HG03025 (cell line): ENCODE data around the gene HSBP1L1.

Experiments used
- ATAC-seq: cut with Tn5 transposase; IDR thresholded peaks from one replicate; pipeline ENCODE4 v1.9.1; 2021; ENCODE audit warnings: mild to moderate bottlenecking, moderate library complexity; ENCODE audit not compliant: unreplicated experiment, low FRiP score

Gene HSBP1L1

DNA sequence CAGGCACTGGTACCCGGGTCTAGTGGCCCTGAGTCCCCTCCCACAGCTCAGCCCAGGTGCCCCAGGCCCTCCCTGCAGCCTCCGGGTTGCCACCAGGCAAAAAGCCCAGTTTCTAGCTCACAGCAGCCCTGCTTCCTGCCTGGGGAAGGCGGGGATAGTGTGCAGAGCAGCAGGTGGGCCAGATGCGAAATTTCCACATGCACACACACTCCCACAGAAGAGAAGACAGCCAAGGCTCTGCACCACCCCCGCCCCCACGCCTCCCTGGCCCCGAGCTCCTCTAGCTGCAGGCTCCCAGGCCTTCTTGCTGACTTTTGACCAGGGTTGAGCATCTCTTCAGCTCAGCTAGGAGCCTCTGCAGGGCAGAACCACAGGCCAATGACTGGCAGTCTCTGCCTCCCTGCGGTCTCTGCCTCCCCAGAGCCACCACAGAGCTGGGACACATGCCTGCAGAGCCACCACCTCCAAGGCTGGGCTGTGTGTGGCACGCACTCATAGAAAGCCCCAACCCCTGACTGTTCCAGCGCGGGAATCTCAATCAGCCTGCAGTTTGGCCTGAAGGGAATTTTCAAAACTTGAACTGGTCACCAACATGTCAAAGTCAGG, 20.2 kb upstream of the HSBP1L1 start:
- ATAC-seq = no peak

DNA sequence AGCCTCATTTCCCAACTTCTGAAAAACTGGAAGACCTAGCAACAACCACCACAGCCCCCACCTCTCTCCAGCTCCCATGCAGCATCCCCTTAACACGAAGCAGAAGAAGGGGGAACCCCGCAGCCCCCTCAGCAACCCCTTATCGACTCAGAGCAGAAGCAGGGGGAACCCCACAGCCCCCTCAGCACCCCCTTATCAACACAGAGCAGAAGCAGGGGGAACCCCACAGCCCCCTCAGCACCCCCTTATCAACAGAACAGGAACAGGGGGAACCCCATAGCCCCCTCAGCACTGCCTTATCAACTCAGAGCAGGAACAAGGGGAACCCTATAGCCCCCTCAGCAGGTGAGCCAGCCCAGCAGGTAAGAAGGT, 19.7 kb upstream of the HSBP1L1 start:
- no peak for ATAC-seq

DNA sequence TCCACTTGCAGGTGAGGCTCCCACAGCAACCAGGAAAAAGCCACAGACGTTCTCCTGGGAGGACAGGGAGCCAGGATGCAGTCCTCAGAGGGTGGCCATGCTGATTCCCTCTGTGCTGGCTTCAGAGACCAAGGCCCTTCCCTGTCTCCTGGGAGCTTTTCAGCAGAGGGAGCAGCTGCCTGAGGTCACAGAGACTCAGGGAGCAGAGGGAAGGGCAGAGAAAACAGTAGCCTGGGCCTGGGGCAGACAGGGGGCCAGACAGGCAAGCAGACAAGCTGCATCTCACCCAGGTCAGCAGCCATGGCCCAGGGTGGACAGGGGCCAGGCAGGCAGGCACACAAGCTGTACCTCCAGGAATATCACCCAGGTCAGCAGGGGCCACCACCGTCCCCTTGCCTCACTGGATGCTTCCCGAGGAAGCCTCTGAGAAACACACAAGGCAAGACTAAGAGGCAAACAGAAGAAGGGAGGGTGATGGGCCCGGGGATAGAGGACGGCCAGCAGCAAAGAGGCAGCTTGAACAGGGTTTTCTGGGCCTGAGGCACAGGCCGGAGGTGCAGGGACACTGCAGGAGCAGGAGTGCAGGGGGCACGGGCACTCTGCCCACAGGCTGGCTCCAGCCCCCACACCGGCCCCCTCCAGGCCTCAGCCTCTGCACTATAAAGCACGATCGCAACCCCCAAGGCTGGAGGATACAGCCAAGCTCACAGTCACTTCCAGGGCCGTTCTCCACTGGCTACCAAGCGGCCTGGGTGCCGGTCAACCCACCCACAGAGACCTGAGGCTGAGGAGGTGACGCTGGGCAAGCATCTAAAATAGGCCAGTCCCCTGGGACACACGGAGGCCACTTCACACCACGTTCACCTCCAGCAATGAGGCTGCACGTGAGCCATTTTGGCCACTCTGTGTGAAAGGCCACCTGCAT, 19.1 kb upstream of the HSBP1L1 start:
- ATAC-seq = no peak

DNA sequence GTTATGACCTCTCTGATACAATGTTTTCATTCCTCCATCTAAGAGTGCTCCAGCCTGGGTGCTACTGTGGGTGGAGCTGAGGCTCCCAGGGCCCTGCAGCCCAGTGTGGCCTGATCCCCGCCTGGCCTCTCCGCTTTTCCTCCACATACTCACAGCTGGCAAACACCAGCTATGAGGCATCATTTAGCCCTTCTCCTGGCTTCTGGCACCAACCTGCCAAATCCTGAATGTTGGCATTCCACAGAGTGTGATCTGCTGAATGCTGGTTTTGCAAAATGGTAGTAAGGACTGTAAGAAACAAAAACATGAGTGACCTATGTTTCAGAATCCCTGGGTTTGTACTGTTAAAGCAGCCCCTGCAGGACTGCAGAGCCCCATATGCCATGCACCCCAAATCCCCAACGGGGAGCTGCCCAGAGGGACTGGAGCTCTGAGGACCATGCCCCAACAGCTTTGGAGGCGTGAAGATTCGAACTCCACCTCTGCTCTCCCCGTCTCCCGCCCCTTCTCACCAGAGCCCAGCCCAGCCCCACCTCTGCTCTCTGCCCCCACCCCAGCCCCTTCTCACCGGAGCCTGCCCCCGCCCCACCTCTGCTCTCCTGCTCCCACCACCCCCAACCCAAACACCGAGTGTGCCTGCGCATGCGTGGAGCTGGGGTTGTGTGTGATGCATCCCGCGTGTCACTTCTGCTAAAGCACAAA, 17.2 kb upstream of the HSBP1L1 start:
- ATAC-seq = no peak

DNA sequence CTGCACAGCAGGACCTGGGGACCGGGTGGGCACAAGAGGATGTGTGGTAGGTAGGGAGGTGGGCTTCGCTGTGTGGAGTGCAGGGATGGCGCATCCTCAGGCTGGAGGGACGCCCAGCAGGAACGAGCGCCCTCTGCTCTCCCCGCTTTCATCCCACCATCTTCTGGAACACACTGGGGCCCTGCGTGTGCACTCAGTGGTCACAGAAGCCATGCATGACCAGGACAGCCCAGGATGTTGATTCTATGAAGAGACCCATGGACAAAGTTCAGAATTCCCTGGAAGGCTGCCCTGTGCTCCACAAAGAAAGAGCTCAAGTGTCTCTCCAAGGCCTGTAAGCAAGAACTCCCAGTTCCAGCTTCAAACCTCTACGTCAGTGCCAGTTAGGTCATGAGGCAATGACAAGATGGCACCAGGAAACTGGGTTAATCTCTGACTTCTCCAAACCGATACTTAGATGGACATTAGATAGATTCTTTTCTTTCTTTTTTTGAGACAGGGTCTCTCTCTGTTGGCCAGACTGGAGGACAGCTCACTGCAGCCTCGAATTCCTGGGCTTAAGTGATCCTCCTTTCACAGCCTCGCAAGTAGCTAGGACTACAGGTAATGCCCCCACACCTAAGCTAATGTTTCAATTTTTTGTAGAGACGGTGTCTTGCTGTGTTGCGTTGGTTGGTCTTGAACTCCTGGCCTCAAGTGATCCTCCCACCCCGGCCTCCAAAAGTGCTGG, 16.4 kb upstream of the HSBP1L1 start:
- no peak for ATAC-seq

DNA sequence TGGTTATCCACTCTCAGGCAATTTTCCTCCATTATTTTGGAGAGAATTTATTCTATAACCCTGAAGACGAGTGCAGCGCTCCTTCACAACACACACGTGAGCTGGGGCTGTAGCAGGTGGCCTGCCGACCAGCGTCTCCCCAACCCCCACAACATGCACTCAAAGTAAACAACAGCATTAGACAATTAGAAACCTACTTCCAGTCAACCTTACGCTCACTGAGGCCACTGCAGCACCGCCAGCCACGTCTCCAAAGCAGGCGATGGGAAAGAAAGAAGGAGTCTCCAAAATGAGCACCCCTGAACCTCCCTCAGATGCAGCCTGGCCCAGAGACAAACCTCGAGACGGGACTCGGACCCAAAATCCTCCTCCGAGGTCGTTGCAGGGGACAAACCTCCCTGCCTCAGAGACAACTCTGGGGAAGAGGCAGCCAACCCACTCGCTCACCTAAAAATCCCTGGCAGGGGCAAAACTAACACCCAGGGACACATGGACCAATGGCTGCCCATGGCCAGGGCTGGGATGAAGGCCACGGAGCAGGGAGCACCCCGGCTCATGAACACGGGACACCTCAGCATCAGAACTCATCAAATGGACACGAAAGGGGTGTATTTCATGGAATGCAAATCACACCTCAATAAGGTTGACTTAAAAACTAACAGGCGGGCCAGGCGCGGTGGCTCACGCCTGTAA, 15.6 kb upstream of the HSBP1L1 start:
- no peak for ATAC-seq

DNA sequence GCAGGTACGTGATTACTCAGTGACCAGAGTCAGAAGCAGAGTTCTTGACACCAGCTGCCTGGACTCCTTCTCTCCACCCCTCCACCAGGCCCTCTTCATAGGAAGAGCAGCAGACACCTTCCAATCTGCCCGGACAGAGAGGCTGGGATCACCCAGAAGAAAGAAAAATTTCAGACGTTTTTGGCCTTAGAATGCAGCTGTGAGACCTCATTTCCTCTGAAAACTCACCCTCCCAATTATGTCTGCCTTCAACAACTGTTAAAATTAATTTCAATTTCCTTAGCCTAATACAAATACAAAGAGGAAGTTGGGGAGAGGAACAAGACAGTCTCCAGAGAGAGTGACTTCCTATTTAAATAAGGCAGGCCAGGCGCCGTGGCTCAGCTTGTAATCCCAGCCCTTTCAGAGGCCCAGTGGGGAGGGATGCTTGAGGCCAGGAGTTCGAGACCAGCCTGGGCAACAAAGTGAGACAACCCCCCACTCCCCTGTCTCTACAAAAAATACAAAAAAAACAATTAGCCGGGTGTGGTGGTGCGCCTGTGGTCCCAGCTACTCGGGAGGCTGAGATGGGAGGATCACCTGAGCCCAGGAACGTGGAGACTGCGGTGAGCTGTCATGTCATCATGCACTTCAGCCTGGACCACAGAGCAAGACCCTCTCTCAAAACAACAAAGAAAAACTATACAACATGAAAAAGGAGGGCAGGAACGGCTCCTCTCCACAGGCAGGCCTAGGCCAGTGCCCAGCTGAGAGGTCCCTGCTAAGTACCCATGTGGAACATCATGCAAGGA, 14.6 kb upstream of the HSBP1L1 start:
- no peak for ATAC-seq

DNA sequence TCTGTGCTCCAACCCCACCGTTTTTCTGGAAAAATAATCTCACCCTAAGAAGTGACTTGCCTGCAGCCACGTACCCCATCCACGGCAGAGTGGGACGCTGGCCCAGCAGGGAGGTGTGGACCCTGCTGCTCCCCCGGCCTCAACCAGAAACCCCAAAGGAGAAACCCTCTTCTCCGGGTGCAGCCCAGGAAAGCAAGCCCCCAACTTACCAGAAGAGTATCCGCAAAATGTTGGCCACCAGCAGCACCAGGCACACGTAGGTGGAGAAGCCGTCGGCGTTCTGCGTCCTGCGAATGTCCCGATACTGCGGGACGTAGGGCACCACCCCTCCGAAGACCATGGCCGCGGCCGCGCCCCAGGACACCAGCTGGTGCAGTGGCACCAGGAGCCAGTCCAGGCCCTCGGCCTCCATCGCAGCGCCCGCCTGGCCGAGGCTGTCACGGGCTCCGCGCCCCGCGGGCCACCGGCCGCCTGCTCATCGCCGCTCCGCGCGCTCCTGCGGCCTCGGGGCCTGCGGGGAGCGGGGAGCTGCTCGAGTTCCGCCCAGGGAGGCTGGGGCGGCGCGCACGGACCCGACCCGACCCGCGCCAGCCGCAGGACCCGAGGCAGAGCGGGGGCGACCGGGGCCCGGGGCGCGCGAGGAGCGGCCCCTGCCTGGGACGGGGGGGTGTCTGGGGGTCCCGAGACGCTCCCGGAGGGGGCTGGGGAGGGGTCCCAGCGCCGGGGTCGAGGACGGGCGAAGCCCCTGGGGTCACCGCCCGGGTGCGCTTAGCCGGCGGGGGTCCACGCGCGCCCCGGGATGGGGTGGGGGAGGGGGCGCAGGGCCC, 13.7 kb upstream of the HSBP1L1 start:
- ATAC-seq = peak; percentile 32

DNA sequence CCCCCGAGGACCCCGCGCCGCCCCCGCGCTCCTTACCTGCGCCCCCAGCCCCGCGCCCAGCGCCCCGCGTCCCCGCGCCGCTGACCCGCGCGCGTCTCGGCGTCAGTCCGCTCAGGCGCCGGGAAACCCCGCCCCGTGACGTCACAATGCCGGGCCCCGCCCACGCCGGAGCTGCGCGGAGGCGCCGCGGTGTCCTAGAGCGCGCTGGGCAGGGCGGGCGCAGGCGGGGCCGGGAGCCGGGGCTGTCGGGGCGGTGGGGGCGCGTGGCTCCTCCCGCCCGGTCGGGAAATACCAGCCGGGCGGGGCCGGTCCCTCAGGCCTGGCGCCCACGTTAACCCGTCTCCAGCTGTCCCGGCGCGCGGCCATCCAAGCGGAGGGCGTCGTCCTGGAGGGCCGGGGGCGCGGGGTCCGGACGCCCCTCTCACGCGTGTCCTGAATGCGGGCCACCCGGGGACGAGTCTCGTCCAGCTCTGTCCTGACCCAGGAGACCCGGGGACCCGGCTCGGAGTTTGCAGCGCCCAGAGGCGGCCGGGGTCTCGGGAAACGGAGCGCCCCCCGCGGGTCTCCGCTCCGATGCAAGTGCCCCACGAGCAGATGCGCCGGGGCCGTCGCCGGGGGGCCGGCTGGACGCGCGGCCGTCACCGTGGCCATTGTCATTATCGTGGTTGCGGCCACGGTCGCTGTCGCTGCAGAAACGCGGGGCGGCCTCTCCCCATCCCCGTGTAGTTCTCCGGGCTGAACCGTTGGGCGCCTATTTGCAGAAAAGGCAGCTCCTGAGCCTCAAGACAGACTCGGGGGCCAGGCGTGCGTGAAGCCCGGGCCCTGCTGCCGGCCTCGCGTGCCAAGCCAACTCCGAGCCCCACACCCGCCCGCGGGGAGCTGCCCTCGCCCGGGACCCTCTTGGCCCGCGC, 12.6 kb upstream of the HSBP1L1 start, which contains the start of gene SLC66A2:
TSS of gene SLC66A2 (minus strand) at position 109 of the 911 bp plus-strand sequence. CDS start 727 bp downstream, outside the sequence.
- peak; percentile 59 for ATAC-seq

DNA sequence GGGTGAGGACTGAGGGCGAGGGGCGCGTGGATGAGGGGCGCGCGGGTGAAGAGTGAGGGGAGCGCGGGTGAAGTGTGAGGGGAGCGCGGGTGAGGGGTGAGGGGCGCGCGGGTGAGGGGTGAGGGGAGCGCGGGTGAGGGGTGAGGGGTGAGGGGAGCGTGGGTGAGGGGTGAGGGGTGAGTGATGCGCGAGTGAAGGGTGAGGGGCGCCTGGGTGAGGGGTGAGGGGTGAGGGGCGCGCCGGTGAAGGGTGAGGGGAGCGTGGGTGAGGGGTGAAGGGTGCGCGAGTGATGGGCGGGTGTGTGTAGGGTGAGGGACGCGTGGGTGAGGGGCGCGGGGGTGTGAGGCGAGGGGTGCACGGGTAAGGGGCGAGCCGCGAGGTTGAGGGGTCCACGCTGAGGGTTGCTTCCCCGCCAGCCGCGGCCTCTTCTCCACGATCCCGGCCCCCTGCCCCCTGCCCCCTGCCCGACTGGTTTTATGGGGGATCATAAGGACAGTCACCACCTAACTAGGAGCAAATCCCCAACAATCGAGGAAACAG, 11.9 kb upstream of the HSBP1L1 start:
- ATAC-seq = no peak

DNA sequence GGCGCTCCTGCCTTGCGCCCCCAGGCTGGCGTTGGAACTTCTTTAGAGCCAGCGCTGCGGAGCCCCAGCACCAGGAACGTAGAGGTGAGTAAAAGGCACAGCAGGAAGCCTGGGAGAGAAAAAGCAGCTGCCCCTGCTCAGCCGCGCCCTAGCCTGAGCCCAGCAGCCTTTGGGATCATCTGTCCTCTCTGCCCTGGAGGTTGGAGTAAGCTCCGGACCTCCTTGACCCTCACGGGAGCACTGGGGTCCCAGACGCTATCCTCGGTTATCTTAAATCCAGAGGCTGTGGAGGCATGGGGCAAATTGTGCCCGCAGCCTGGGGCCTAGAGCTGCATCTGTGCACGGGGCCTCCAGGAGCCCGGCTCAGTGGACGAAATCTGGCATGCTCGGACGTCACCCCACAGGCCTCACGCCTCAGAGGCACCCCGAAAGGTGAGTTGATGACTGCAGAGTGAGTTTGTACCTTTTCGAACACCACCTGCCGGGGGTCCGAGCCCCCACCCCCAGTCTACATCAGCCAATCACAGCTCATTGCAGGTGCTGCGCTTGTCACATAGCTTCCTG, 11.4 kb upstream of the HSBP1L1 start:
- no peak for ATAC-seq

DNA sequence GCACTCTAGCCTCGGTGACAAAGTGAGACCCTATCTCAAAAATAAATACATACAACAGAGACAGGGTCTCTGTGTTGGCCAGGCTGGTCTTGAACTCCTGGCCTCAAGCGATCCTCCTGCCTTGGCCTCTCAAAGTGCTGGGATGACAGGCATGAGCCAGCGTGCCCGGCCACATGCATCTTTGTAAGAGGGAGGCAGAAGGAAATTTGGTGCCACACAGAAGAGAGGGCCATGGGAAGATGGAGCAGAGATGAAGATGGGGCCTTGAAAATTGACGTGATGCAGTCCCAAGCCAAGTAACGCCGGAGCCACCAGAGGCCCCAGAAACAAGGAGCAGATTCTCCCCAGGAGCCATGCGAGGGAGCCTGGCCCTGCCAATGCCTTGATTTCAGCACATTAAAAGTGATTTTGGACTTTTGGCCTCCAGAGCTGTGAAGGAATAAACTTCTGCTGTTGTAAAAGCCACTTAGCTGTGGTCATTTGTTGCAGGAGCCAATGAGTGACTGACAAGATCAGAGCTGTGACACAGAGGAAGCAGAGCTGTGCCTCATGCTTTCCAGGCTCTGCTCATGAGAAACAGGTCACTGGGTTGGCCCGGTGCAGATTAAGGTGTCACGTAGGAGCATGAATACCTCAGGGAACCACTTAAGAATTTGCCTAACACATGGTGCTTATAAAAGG, 10.3 kb upstream of the HSBP1L1 start:
- ATAC-seq = no peak

DNA sequence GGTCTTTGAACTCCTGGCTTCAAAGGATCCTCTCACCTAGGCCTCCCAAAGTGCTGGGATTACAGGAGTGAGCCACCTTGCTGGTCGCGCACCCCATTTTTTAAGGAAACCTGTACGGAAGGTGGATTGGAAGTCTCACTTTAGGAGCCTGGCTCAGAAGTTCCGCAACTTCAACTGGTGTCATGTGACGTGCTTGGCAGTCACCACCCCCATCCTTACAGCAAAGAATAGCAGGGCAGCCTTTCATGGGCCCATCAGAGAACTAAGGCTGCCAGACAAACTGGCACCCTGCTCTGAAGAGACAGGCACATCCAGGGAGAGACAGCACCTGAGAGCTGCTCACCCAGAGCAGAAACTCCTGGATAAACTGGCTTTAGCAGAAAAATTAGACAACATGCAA, 9.7 kb upstream of the HSBP1L1 start:
- no peak for ATAC-seq

DNA sequence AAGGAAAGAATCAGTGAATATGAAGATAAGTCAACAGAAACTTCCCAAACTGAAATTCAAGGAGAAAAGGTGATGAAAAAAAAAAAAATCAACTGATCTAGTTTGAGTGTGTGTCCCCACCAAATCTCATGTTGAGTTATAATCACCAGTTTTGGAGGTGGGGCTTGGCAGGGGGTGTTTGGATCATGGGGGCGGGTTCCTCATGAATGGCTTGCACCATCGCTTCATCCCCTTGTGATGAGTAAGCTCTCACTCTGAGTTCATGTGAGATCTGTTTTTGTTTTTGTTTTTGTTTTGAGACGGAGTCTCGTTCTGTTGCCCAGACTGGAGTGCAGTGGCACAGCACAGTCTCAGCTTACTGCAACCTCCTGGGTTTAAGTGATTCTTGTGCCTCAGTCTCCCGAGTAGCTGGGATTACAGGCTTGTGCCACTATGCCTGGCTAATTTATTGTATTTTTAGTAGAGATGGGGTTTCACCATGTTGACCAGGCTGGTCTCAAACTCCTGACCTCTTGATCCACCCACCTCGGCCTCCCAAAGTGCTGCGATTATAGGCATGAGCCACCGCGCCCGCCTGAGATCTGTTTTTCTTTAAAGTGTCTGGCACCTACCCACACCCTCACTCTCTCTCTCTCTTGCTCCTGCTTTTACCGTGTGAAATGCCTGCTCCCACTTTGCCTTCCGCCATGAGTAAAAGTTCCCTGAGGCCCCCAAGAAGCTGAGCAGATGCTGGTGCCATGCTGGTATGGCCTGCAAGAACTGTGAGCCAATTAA, 9.0 kb upstream of the HSBP1L1 start:
- no peak for ATAC-seq

DNA sequence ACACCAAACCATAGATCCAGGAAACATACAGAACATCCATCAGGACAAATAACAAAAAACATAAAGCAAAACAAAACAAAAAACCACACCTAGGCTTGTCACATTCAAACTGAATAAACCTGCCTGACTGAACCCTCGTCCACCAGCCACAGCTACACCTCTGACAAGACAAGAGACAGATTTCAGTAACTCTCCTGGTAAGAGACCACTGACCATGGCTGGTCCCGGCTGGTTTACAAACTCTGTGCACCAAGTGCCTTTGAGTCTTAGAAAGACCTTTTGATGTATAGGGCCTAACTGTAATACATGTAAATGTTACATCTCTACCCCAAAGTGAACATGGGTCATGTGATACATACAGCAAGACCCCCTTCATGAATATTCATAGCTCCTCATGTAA, 8.2 kb upstream of the HSBP1L1 start:
- no peak for ATAC-seq

DNA sequence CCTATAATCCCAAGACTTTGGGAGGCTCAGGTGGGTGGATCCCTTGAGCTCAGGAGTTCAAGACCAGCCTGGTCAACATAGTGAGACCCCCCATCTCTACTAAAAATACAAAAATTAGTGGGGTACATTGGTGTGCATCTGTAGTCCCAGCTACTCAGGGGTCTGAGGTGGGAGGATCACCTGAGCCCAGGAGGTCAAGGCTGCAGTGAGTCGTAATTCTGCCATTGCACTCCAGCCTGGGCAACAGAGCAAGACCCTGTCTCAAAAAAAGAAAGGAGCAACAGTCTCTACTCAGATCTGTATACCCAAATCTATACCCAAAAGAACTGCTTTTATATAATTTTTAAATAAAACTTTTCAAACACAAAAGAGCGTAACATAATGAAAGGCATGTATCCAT, 5.5 kb upstream of the HSBP1L1 start:
- ATAC-seq = no peak
